ENCODE measurements around the gene CRYBG1. TPM values are rescaled to one million over a fixed set of nuclear protein-coding genes. Genes with fewer than 3 reads are reported as not detected.
"Not testable (repeated sequence)": the region's sequence is repeated elsewhere in the genome, so short reads cannot be mapped to it uniquely, and the experiment has no call there.

The CRYBG1 gene
- polyA plus RNA-seq, 3 donors = 22.1 to 30.2 (median 30.0) TPM

DNA sequence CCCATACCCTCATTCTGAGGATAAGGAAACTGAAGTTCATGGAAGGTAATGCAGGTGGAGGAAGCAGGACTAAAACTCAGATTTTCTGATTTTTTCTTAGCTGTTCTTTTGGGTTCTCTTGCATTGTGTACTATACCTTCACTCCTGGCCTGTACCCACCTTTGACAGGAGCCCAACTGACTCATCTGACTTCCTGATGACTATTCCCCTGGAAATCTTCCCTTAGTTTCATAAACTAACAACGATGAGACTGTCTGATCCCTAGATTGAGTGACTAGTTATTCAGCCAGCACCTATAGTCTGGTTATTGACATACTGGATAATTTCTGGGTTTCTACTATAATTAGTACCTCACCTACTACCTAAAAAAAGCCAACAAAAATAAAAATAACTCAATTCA is 10.1 kb downstream of the CRYBG1 start:
- DNase-seq (ENCODE audit: low read depth in 3 of 3, low spot score in 2 of 3) = no peak

DNA sequence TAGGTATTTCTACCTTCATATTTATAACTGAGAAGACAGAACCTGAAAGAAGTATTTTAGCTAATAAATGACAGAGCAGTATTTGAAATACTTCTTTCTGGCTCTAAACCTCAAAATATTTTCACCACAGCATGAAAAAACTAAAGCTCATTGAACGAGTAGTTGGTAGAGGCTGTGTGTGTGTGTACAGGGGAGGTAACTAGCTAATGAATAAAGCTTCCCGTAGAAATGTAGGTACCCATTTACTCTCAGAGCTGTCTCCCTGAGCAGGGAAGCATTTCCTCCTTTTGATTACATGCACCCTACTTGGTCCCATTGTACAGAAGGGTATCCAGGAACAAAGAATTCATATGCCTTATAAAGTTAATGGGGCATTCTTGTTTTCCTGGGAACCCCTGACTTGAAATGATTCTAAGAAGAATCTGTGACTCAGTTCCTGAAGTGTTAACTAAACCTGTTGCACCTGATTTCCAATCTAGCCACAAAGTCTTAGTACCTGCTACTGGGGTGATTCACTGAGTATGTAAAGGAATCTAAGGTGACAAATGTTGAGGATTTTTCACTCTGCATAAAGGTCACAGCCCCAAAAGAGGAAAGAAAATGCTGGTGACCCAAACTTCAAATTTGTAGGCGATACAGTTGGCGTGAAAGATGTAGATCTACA is 12.5 kb downstream of the CRYBG1 start:
- no peak for DNase-seq (ENCODE audit: low read depth in 3 of 3, low spot score in 2 of 3)

DNA sequence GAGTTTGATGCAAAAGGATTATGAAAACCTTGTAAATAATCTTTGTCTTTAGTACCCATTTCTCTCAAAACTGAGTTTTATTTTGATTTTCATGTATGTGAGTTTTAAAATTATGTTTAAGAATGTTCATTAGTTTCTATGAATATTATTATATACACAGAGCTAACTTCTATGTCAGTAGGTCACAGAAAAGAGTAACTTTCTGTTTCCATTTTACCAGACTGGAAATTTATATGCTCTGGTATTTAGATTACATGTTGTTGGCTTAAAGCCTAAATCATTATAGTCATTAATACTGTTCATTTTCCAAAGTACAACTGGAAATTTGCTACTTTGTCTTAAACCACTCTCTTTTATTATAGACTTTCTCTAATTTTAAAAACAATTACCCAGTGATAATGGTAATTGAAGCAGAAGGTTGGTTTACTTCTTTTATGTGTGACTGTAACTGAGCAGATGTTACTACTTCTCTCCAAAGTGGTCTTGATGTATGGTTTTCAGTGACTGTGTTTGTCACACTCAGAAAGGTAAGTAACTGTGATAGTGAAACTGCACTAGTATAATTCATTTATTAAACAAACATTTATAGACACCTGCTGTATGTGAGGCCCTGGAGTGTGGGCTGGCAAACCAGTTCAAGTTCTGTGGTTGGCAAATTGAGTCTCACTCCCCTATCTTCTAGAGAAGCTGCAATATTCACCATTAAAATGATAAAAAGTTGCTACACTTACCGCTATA is 13.2 kb downstream of the CRYBG1 start:
- no peak for DNase-seq (ENCODE audit: low read depth in 3 of 3, low spot score in 2 of 3)

DNA sequence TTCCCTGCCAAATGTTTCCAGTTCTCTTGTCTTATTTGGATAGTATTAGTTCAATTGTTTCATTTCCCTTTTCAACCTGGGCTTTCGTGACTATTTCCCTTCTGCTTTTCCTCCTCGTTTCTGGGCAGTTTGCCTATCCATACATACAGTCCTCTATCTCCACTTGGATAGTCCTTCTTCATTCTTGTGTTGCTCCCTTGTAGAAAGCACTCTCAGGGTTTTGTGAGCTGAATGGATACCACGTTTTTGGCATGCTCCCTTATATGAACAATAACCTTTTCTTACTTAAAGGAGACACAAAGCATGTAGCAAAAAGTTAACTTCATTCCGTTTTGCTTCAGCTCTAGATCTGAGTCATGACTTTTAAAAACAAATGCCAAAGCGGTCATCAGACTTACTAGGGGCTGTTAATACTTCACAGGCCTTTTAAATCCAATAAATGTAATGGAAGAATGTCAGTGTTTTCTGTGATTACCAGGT is 16.6 kb downstream of the CRYBG1 start:
- DNase-seq (ENCODE audit: low read depth in 3 of 3, low spot score in 2 of 3) = no peak

DNA sequence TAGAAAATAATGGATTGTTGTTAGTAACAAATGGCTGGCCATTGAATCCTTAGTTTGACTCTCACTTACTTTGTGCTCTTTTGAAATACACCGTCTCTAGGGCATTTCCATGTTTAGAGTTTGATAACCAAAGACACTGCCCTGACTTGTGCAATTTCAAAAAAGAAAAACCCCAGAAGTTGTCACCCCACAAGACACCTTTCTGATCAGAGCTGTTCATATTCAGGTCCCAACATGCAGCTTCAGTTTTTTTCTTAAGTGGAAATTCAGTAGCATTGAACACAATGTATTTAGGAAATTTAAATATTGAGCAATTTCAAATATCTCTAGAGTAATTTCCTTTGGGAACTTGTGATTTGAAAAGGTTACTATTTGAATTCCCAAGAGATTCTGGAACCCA is 19.4 kb downstream of the CRYBG1 start:
- DNase-seq (ENCODE audit: low read depth in 3 of 3, low spot score in 2 of 3) = no peak

DNA sequence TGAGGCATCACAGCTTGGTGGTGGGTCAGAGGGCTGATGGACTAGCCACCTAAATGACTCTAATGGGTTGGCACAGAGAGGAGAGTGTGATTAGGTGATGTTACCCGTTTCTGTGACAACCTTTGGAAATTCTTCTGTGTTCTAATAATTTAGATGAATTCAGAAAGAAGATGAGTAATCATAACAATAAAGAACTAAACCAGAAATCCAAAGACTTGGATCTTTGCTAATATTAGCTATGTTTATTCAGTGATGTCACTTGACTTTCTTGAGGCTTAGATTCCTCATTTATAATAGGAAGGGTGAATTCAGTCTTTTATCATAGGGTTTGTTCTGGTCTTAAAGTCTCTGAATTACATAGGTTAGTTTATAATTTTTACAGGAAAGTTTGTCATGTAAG is 19.9 kb downstream of the CRYBG1 start:
- no peak for DNase-seq (ENCODE audit: low read depth in 3 of 3, low spot score in 2 of 3)

DNA sequence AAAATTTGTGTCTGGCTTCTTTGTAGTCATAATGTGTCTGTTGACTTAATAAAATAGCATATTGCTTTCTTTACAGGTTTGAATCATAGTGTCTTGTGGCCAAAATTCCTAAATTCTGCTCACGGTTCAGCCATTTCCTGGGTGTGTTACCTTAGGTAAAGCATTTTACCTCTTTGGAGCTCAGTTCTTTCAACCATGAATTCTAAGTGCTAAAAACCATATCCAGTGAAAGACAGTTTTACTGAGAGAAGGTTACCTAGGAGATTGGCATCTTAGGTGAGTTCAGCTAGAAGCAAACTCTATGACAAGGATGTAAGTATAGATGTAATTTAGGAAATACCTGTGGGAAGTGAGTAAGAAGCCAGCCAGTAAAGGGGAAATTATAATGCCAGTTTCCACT is 20.7 kb downstream of the CRYBG1 start:
- no peak for DNase-seq (ENCODE audit: low read depth in 3 of 3, low spot score in 2 of 3)

DNA sequence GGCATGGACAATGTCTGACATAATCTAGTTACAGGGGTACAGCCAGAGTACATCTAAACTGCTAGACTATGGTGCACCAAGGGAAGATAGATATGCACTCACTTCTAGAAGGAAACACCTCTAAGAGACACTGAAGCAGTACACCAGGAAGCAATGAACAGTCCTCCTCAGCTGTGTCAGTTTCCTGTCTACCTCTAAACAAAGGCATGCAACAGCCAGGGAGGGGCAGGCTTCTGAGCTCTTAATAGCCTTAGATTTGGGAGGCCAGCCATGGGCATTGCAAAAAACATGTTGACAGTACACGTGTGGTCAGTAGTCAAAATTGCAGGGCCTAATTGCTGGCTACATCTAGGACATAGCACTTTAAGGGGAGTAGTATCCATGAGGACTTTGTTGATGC is 21.4 kb downstream of the CRYBG1 start:
- no peak for DNase-seq (ENCODE audit: low read depth in 3 of 3, low spot score in 2 of 3)

DNA sequence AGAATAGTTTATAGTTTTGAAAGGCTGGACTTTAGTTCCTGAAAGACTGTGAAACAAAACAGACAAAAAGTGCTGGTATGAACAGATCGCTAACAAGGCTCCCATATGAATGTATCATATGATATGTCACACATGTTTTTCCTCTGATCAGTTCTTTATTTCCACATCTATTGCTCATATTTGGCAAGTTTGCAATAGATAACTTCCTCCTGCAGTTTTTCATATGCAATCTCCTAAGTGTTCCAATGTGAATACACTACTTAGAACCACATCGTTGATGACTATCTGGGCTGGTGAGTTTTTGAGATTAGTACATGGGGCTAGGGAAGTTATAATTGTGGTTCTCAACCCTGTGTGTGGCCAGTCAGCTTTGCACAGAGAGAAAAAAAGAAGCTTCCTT is 23.1 kb downstream of the CRYBG1 start:
- DNase-seq (ENCODE audit: low read depth in 3 of 3, low spot score in 2 of 3) = no peak

DNA sequence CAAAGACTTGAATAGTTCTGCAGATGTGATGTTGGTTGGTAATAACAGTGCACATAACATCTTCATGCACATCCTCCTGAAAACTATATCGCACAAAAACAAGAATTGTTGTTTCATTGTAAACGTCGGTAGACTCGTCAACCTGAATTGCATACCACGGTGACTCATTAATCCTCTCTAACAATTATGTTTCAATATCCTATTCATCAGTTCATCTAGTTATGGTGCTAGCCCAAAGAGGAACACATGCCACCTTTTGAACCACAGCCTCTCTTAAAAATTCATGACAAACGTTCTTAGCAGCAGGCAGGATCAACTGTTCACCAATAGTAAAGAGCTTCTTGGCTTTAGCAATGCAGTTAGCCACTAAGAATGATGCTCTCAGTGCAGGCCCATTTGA is 25.0 kb downstream of the CRYBG1 start:
- no peak for DNase-seq (ENCODE audit: low read depth in 3 of 3, low spot score in 2 of 3)

DNA sequence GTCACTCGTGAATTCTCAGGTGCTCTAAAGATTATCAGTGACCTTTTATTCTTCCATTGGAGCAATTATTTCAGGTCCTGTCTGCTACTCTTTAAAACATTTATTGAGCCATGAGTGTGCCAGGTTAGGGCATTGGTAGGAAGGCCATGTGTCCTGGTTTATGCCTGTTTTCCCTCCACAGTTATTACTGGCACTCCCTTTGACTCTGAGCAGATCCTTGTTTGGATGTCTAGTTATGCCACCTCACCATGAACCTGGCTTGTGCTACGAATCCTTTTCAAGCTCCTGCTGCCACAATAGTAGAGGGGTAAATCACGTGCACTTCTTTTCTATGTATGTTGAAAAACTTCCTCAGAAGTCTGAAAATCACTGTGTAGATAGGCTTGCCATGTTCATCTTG is 27.4 kb downstream of the CRYBG1 start:
- DNase-seq (ENCODE audit: low read depth in 3 of 3, low spot score in 2 of 3) = no peak

DNA sequence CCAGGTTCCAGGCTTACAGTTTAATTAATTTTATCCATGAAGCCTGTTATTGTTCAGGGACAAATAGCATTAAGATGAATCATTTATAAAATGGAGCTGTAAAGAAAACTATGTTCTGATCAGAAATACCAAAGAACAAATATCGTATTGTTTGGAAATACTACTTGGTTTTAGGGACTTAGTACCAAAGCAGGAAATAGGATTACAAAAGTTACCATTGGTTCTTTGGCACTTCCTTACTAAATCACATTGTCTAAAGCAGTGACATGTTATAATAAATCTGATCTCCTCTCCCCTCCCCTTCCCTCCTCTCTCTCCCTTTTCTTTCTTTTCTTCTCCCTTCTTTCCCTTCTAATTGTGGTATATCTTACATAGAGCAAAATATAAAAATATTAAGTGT is 29.6 kb downstream of the CRYBG1 start:
- no peak for DNase-seq (ENCODE audit: low read depth in 3 of 3, low spot score in 2 of 3)

DNA sequence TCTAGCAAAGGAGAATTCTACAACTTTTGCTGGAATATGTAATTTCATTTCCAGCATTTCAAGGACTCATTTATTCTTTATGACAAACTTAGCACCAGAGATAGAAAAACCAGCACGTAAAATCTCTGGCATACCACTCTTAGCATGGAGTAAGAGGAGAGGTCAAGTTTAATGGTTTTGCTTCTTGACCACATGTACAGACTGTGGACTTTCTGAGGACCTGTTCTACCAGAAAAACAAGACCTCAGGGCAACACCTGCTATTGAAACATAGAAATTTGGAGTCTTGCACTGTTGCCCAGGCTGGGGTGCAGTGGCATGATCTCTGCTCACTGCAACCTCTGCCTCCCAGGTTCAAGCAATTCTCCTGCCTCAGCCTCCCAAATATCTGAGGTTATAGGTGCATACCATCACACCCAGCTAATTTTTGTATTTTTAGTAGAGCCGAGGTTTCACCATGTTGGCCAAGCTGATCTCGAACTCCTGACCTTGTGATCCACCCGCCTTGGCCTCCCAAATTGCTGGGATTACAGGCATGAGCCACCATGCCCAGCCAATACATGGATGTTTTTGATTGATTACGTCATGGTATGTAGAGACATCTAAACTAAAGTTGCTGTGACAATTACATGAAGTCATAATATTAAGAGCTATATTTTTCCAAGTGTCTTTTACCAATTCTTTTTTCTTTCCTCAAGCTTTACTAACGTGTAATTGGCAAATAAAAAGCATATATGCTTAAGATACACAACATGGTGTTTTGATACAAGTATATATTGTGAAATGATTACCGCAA is 36.1 kb downstream of the CRYBG1 start:
- DNase-seq (ENCODE audit: low read depth in 3 of 3, low spot score in 2 of 3) = no peak

DNA sequence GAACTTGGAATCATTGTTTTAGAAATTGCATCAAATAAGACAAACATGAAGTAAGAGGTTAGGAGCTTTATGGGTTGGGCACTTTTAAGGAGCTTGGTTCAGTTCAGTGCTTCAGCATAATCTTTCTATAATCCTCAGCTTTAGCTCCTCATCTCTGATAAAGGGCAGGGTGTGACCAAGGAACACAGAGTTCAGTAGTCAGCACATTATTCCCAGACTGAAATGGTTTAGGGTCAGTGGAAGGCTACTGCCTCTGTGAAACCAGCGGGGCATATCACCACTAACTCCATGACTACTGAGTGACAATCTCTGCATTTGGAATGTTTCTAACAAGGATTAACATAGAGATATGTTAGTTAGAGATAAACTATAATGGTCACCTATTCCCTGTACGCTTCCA is 36.9 kb downstream of the CRYBG1 start:
- DNase-seq (ENCODE audit: low read depth in 3 of 3, low spot score in 2 of 3) = no peak

DNA sequence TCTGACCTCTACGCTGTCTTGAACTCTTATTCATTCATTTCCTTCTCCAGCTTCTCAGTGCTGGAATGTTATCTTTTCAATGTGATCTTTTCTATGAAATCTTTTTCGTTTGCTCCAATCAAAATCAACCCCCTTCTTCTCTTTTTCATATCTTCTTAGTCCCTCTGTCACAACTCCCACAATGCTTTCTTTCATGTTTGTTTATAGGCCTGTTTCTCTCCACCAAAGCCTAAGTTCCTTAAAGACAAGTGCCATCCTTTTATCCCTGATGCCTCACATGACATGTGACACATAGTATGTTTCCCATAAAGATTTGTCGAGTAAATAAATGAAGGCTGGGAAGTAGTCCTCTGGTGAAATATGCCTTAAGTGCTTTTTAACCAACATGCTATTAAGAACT is 38.1 kb downstream of the CRYBG1 start:
- no peak for DNase-seq (ENCODE audit: low read depth in 3 of 3, low spot score in 2 of 3)

DNA sequence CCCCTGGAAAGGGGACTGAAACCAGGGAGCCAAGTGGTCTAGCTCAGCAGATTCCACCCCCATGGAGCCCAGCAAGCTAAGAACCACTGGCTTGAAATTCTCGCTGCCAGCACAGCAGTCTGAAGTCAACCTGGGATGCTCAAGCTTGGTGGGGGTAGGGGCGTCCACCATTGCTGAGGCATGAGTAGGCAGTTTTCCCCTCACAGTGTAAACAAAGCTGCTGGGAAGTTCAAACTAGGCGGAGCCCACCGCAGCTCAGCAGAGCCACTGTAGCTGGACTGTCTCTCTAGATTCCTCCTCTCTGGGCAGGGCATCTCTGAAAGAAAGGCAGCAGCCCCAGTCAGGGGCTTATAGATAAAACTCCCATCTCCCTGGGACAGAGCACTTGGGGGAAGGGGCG is 44.5 kb downstream of the CRYBG1 start:
- DNase-seq (ENCODE audit: low read depth in 3 of 3, low spot score in 2 of 3) = not testable (repeated sequence)

DNA sequence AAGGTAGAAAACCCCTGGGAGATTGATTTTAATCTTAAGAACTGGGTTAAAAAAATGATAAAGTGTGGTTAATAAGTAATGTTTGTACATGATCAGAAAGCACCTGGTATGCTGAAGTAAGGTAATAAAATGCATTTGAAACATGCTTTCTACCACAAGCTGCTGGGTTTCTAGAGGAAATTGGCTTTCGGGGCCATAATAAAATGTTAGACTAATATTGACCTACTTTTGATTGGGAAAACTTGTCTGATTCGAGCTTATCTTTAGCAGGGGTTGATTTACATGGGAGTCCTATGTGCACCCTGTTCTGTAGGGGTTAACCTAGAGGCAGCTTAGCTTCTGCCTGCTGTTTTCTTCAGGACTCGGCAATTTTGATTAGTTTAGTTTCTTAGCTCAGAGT is 50.5 kb downstream of the CRYBG1 start:
- DNase-seq (ENCODE audit: low read depth in 3 of 3, low spot score in 2 of 3) = no peak

DNA sequence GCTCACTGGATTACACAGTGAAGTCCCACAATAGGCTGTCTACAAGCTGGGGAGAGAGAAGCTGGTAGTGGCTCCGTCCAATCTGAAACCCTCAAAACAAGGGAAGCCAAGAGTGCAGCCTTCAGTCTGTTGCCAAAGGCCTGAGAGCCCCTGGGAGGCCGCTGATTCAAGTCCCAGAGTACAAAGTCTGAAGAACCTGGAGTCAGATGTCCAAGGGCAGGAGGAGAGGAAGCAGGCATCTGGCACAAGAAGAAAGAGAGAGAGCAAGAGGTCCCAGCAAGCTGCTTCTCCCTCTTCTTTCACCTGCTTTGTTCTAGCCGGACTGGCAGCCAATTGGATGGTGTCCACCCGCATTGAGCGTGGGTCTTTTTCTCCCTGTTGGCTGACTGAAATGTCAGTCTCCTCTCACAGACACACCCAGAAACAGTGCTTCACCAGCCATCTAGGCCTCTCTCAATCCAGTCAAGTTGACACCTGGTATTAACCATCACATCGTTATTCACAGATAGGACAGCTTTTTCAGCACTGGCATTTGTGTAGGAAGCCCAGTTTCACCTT is 51.2 kb downstream of the CRYBG1 start:
- DNase-seq (ENCODE audit: low read depth in 3 of 3, low spot score in 2 of 3) = no peak

DNA sequence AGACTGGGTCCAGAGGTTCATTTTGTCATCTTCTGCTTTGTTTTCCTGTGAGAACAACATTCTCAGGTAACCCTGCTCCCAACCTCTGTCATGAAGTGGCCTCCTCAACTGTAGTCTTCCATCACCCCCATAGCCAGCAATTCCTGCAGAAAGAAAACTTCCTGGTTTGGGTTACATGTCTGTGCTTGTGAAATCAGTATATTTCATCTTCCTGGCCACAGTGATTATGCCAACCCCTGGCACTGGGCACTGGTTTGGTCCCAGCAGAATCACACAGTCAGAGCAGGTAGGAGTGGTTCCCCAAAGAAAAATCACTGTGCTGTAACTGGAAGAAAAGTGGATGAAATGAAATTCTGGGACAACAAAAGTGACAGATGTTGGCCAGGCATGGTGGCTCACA is 52.5 kb downstream of the CRYBG1 start:
- DNase-seq (ENCODE audit: low read depth in 3 of 3, low spot score in 2 of 3) = no peak

DNA sequence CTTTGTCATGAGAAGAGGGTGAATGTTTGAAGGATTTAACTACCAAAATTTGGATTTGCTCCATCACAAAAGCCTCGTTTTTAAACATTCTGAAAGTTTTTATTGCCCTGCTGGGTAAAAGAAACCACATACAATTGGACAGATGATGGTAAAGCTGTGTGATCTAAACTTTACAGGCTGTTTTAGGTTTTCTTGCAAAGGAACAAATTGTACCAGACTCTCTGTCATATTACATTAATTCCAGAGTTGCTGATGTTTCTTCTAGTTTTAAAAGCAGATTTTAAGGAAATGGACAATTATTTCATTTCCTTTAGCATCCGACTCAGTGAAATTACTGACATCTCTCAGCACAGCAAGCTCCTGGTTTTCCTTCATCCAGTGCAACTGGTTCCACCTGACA is 53.2 kb downstream of the CRYBG1 start:
- no peak for DNase-seq (ENCODE audit: low read depth in 3 of 3, low spot score in 2 of 3)

DNA sequence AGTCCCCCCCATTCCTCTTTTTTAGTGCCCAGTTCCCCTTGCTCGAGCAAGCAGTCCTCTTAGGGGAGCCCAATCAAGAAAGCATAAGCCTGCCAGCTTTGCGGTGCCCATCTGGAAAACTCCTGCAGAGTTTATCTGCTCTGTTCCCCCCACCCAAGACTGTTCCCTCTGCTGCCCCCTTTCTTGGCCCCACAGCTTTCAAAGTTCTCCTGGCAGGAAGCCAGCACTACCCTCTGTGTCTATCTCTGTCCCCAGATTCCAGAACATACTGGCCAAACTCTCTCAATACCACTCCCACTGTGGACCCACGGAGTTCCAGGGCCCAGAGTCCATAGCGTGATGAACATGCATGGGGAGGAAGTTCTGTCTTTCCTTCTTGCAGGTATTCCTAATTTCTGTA is 55.4 kb downstream of the CRYBG1 start:
- no peak for DNase-seq (ENCODE audit: low read depth in 3 of 3, low spot score in 2 of 3)

All from right renal cortex interstitium (tissue), 3 donors.